Left ventricle myocardium inferior (tissue), 1 donor: ENCODE measurements around the gene IGF2R. TPM values are rescaled to one million over a fixed set of nuclear protein-coding genes. Genes with fewer than 3 reads are reported as not detected.

Source experiments
- DNase-seq: peaks from one replicate; pipeline ENCODE4 v3.0.0-alpha.2; 2020
- H3K27ac ChIP-seq: fragments of 200-600 bp; replicated peaks from 2 replicates; pipeline ENCODE4 v1.8.0; 2021
- H3K27me3 ChIP-seq: fragments of 200-600 bp; 2 replicates; pipeline ENCODE4 v1.8.0; 2021; ENCODE audit warnings: low read depth
- H3K36me3 ChIP-seq: fragments of 200-600 bp; 2 replicates; pipeline ENCODE4 v1.8.0; 2021
- H3K4me1 ChIP-seq: fragments of 200-600 bp; 2 replicates; pipeline ENCODE4 v1.8.0; 2021
- H3K4me3 ChIP-seq: fragments of 200-600 bp; 2 replicates; pipeline ENCODE4 v1.8.0; 2021; ENCODE audit warnings: mild to moderate bottlenecking, moderate library complexity
- H3K9me3 ChIP-seq: fragments of 200-600 bp; replicated peaks from 2 replicates; pipeline ENCODE4 v1.8.0; 2021
- CTCF ChIP-seq: fragments of 200-600 bp; IDR thresholded peaks from 2 replicates; pipeline ENCODE4 v1.8.0; 2021; ENCODE audit warnings: antibody characterized with exemption, mild to moderate bottlenecking, borderline replicate concordance
- intact Hi-C: fragments of 100-400 bp; cut with micrococcal nuclease; formaldehyde crosslinking; loops from one replicate; pipeline ENCODE4 v1.11.0; 2022
- total RNA-seq: library from RNA; stranded (reverse); fragmentation: NEBNext Ultra II Directional; extraction: Animal tissue kit (Norgen Biotek cat#: 25700); gene quantifications from one replicate; pipeline ENCODE4 v1.2.1, GENCODE V29; 2021
- donor health status: DM: no; HTN: yes; CAD: no; lungs with severe emphysema.

Gene IGF2R
- total RNA-seq, 1 donor from 2014 or later: 66.8 TPM

- H3K27me3 ChIP-seq: no peaks in the 10 kb centered on the region
- no peak for TF ChIP-seq CTCF
- peaks cover 94% of the 10 kb centered on the region for H3K36me3 ChIP-seq
- no peaks in the 10 kb centered on the region for H3K9me3 ChIP-seq
- H3K4me3 ChIP-seq: no peak overlapping the region
- DNase-seq: no peak
- no peak overlapping the region for H3K27ac ChIP-seq
- intact Hi-C loops: no loop called here
- peaks cover 4% of the 10 kb centered on the region for H3K4me1 ChIP-seq
These were observed 98.7 kb downstream of the IGF2R start for GRCh38 chr6:160067564-160067963.

GRCh38 chr6:160068346-160068745 lies 99.5 kb downstream of the IGF2R start:
- Histone ChIP-seq H3K36me3 (peaks cover 94% of the 10 kb centered on the region), H3K27ac (no peak overlapping the region), H3K9me3 (no peaks in the 10 kb centered on the region), H3K27me3 (no peaks in the 10 kb centered on the region), H3K4me1 (peaks cover 4% of the 10 kb centered on the region), H3K4me3 (no peak overlapping the region)
- TF ChIP-seq CTCF: no peak
- intact Hi-C loops: no loop called here
- no peak for DNase-seq

GRCh38 chr6:160069050-160069454 lies 100.2 kb downstream of the IGF2R start:
- TF ChIP-seq CTCF: no peak
- intact Hi-C loops: no loop called here
- no peaks in the 10 kb centered on the region for H3K9me3 ChIP-seq

GRCh38 chr6:160069459-160069858 lies 100.6 kb downstream of the IGF2R start:
- no peak for DNase-seq
- Histone ChIP-seq H3K36me3 (peaks cover 94% of the 10 kb centered on the region), H3K4me1 (peaks cover 4% of the 10 kb centered on the region), H3K27ac (no peak overlapping the region), H3K27me3 (no peaks in the 10 kb centered on the region), H3K9me3 (no peaks in the 10 kb centered on the region), H3K4me3 (no peak overlapping the region)
- no peak for TF ChIP-seq CTCF
- intact Hi-C loops: no loop called here

More at GRCh38 chr6:160069050-160069454, 100.2 kb downstream of the IGF2R start:
- Histone ChIP-seq H3K36me3 (peaks cover 94% of the 10 kb centered on the region), H3K4me3 (no peak overlapping the region), H3K4me1 (peaks cover 4% of the 10 kb centered on the region), H3K27ac (no peak overlapping the region), H3K27me3 (no peaks in the 10 kb centered on the region)
- DNase-seq: no peak

- no peaks in the 10 kb centered on the region for H3K4me1 ChIP-seq
- H3K36me3 ChIP-seq: peaks cover 94% of the 10 kb centered on the region
- H3K9me3 ChIP-seq: no peaks in the 10 kb centered on the region
- intact Hi-C loops: no loop called here
- no peak overlapping the region for H3K27ac ChIP-seq
- no peak overlapping the region for H3K4me3 ChIP-seq
- no peak for TF ChIP-seq CTCF
- DNase-seq: no peak
- no peaks in the 10 kb centered on the region for H3K27me3 ChIP-seq
These were observed 101.5 kb downstream of the IGF2R start for GRCh38 chr6:160070427-160070826.

GRCh38 chr6:160070831-160071230 lies 101.9 kb downstream of the IGF2R start:
- Histone ChIP-seq H3K27ac (no peak overlapping the region), H3K4me1 (no peaks in the 10 kb centered on the region), H3K9me3 (no peaks in the 10 kb centered on the region), H3K36me3 (peaks cover 96% of the 10 kb centered on the region), H3K27me3 (no peaks in the 10 kb centered on the region), H3K4me3 (no peak overlapping the region)
- TF ChIP-seq CTCF: no peak
- DNase-seq: no peak
- intact Hi-C loops: no loop called here
